GM12875 (cell line): ENCODE measurements around the gene COL3A1.

Source experiments
- H3K4me3 ChIP-seq: one replicate; pipeline ENCODE4 v1.5.1; 2011; ENCODE audit warnings: low read depth, low read length, control low read depth
- TF ChIP-seq, protein P1 (sequence below): IDR thresholded peaks from 2 replicates; pipeline ENCODE4 v1.5.1; 2011; ENCODE audit warnings: low read depth, mild to moderate bottlenecking, control low read depth, inconsistent platforms, low read length, moderate library complexity, borderline replicate concordance; ENCODE audit not compliant: insufficient read depth

The COL3A1 gene

DNA sequence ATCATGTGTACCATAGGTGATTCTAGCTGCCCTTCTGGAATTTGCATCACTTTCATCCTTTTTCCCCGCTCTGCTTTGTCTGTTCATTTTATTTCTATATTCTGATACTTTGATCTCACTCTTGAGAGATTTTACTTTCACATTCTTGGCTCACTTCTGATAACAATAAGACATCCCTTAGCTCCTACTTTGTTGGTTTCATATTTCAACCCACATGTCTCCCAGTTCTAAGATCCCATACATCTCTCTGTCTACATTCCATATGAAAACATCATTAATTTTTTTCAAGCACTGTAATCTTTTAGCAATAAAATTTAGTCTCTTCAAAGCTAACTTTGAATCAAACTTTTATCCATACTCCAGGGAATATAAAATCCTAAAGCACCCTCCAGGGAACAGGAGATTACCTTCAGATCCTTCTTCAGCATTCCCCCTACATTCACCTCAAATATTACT, 75.6 kb downstream of the COL3A1 start:
- no peak overlapping the region for H3K4me3 ChIP-seq
- TF ChIP-seq, protein P1, sequence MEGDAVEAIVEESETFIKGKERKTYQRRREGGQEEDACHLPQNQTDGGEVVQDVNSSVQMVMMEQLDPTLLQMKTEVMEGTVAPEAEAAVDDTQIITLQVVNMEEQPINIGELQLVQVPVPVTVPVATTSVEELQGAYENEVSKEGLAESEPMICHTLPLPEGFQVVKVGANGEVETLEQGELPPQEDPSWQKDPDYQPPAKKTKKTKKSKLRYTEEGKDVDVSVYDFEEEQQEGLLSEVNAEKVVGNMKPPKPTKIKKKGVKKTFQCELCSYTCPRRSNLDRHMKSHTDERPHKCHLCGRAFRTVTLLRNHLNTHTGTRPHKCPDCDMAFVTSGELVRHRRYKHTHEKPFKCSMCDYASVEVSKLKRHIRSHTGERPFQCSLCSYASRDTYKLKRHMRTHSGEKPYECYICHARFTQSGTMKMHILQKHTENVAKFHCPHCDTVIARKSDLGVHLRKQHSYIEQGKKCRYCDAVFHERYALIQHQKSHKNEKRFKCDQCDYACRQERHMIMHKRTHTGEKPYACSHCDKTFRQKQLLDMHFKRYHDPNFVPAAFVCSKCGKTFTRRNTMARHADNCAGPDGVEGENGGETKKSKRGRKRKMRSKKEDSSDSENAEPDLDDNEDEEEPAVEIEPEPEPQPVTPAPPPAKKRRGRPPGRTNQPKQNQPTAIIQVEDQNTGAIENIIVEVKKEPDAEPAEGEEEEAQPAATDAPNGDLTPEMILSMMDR, result no peak

DNA sequence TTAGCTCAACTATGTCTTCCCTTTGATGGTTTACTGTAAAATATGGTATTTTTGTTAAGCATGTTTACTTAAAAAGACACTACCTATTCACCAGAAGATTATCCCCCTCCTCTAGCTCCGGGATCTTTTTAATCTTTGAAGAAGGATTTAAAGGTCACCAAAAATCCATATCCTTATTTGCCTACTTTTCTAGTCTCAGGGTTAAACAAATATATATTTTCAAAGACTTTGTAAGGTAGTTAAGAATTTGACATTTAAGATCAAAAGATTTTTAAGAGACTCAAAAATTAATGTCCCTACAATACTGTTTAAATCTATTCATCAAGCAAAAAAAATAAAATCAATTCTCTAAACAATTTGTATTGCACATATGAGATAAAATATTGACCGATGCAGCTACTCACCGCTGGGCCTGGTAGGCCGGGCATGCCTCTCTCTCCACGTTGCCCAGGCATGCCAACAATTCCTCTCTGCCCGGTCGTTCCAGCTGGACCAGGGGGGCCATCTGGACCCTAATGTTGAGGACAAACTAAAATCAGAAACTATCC, 76.1 kb downstream of the COL3A1 start:
- H3K4me3 ChIP-seq, result no peak overlapping the region
- TF ChIP-seq, protein P1, result no peak

DNA sequence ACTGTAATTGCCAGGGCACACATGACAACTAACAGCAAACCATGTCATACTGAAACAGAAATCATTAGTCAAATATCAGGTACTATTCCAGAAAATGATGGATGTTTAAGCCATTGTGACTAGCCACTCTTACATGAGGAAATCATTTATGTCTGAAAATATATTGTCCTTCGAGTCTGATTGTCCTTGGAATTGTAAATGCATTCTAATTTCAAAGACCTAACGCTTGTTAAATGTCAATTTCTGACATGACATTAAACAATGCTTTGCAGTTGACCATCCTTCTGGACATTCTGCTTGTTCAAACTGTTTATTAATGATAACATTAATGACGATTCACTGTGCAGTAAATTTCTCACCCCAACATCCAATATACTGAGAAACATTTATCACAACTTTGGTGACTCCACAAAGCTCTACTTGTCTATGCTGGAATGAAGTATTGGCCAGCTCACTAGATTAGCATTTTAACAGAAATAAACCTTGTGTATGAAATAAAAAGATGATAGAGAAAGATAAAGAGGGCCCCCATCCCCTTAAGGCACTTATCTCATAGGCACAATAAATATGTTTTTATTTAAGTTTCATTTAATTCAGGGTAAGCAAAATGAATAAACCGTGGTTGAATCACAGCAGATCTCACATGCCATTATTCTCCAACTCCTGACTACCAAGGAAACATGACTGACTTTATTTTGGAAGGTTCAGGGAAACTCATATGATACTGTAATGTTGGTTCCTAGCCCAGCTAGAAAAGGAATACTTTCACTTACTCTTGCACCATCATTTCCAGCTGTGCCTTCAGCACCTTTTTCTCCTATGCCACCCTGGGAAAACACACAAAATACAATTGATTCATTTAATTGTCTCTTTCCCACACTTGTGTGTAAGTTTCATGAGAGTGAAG, 82.3 kb downstream of the COL3A1 start:
- TF ChIP-seq, protein P1, result no peak
- H3K4me3 ChIP-seq, result no peak overlapping the region

DNA sequence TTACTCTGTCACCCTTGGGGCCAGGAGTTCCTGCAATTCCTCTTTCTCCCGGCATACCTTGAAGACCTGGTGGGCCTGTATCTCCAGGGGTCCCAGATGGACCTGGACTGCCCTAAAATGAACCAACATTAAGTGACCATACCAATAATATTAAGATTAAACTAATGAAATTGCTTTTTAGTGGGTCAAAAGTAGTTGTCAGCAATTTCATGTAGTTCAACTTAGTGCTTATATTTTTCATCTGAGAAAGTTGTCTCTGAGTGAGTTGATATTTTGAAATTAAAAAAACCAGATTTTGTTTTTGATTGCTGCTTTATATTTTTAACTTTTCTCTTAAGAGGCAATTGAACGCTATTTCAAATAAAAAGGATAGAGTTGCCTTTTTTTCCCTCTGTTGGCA, 83.1 kb downstream of the COL3A1 start:
- no peak overlapping the region for H3K4me3 ChIP-seq
- TF ChIP-seq, protein P1, result no peak

DNA sequence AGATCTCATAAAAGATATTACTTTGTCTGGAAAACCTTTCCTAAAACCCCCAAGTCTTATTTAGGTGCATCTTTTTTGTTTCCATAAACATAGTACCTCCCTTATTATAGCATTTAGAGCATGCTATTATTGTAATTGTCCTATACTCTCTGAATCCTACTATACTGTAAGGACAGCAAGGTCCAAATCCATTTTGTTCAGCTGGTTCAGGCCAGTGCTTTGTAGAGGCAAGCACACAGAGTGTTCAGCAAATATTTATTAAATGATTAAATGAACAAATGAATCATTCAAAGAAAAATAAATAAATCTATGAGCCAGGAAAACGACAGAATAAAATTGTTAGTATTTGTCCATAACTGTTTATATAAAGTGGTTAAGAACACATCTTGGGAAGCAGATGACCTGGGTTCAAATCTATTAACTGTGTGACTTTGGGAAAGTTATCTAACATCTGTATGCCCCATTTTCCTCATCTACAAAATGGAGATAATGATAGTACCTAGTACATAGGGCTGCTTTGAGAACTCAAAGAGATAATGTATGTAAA, 86.0 kb downstream of the COL3A1 start:
- no peak overlapping the region for H3K4me3 ChIP-seq
- TF ChIP-seq, protein P1, result no peak
